Stimulated activated memory B cell treated with anti-CD40 and anti-IgM and Interleukin-4, amounts not matched to agents 10 μg/mL and 1 μg/mL and 100 μg/mL, for 72 hours (primary cell): ENCODE results near the gene GLI3.
A peak's percentile ranks its signal among the peaks of the same experiment; 100 is the strongest.

Experiments
- ATAC-seq: fragments of 150-1000 bp; cut with Tn5 transposase; 2 replicates; pipeline ENCODE4 v1.10.0; 2021
- H3K27ac Mint-ChIP-seq: one replicate; pipeline ENCODE4 v1.8.0; 2022; ENCODE audit warnings: mild to moderate bottlenecking, mixed read lengths
- H3K27me3 Mint-ChIP-seq: one replicate; pipeline ENCODE4 v1.8.0; 2022; ENCODE audit warnings: mixed read lengths
- H3K36me3 Mint-ChIP-seq: one replicate; pipeline ENCODE4 v1.8.0; 2022; ENCODE audit warnings: mixed read lengths
- H3K4me1 Mint-ChIP-seq: one replicate; pipeline ENCODE4 v1.8.0; 2022; ENCODE audit warnings: mixed read lengths
- H3K4me3 Mint-ChIP-seq: one replicate; pipeline ENCODE4 v1.8.0; 2022; ENCODE audit warnings: mild to moderate bottlenecking, moderate library complexity, mixed read lengths
- H3K9me3 Mint-ChIP-seq: one replicate; pipeline ENCODE4 v1.8.0; 2022; ENCODE audit warnings: mixed read lengths

The GLI3 gene

GRCh38 chr7:42033480-42033879 lies 203.5 kb downstream of the GLI3 start:
- H3K36me3 Mint-ChIP-seq: no peaks in the 10 kb centered on the region
- no peaks in the 10 kb centered on the region for H3K9me3 Mint-ChIP-seq
- H3K27me3 Mint-ChIP-seq: peaks cover 12% of the 10 kb centered on the region
- no peak overlapping the region for H3K27ac Mint-ChIP-seq
- no peak overlapping the region for H3K4me3 Mint-ChIP-seq
- H3K4me1 Mint-ChIP-seq: no peaks in the 10 kb centered on the region
- no peak for ATAC-seq

- H3K9me3 Mint-ChIP-seq: no peaks in the 10 kb centered on the region
- H3K27ac Mint-ChIP-seq: no peak overlapping the region
- H3K27me3 Mint-ChIP-seq: peaks cover 12% of the 10 kb centered on the region
- no peaks in the 10 kb centered on the region for H3K36me3 Mint-ChIP-seq
- H3K4me3 Mint-ChIP-seq: no peak overlapping the region
- H3K4me1 Mint-ChIP-seq: no peaks in the 10 kb centered on the region
- ATAC-seq: no peak
These were observed 207.6 kb downstream of the GLI3 start for GRCh38 chr7:42029405-42029804.

GRCh38 chr7:42027521-42027920 lies 209.5 kb downstream of the GLI3 start:
- no peaks in the 10 kb centered on the region for H3K36me3 Mint-ChIP-seq
- no peak for ATAC-seq
- no peaks in the 10 kb centered on the region for H3K4me1 Mint-ChIP-seq
- H3K4me3 Mint-ChIP-seq: no peak overlapping the region
- no peaks in the 10 kb centered on the region for H3K9me3 Mint-ChIP-seq
- H3K27ac Mint-ChIP-seq: no peak overlapping the region
- peaks cover 12% of the 10 kb centered on the region for H3K27me3 Mint-ChIP-seq

GRCh38 chr7:42026622-42027197 lies 210.3 kb downstream of the GLI3 start:
- Mint-ChIP-seq H3K27ac (no peak overlapping the region), H3K27me3 (peaks cover 12% of the 10 kb centered on the region), H3K9me3 (no peaks in the 10 kb centered on the region), H3K36me3 (no peaks in the 10 kb centered on the region), H3K4me1 (no peaks in the 10 kb centered on the region), H3K4me3 (no peak overlapping the region)
- ATAC-seq: no peak

- no peaks in the 10 kb centered on the region for H3K36me3 Mint-ChIP-seq
- H3K27ac Mint-ChIP-seq: no peak overlapping the region
- H3K4me3 Mint-ChIP-seq: no peak overlapping the region
- peaks cover 12% of the 10 kb centered on the region for H3K27me3 Mint-ChIP-seq
- no peaks in the 10 kb centered on the region for H3K9me3 Mint-ChIP-seq
- no peaks in the 10 kb centered on the region for H3K4me1 Mint-ChIP-seq
- peak; percentile 25 for ATAC-seq
These were observed 211.2 kb downstream of the GLI3 start for GRCh38 chr7:42025635-42026375.

- H3K4me1 Mint-ChIP-seq: no peaks in the 10 kb centered on the region
- H3K27me3 Mint-ChIP-seq: peaks cover 3% of the 10 kb centered on the region
- H3K4me3 Mint-ChIP-seq: no peak overlapping the region
- no peak overlapping the region for H3K27ac Mint-ChIP-seq
- no peak for ATAC-seq
- H3K9me3 Mint-ChIP-seq: no peaks in the 10 kb centered on the region
- no peaks in the 10 kb centered on the region for H3K36me3 Mint-ChIP-seq
These were observed 212.5 kb downstream of the GLI3 start for GRCh38 chr7:42024537-42024936.

GRCh38 chr7:42023262-42023661 lies 213.7 kb downstream of the GLI3 start:
- Mint-ChIP-seq H3K27ac (no peak overlapping the region), H3K9me3 (no peaks in the 10 kb centered on the region), H3K4me1 (no peaks in the 10 kb centered on the region), H3K4me3 (no peak overlapping the region), H3K27me3 (peaks cover 12% of the 10 kb centered on the region), H3K36me3 (no peaks in the 10 kb centered on the region)
- ATAC-seq: no peak

GRCh38 chr7:42022791-42023190 lies 214.2 kb downstream of the GLI3 start:
- peaks cover 1% of the 10 kb centered on the region for H3K4me1 Mint-ChIP-seq
- no peaks in the 10 kb centered on the region for H3K36me3 Mint-ChIP-seq
- no peak overlapping the region for H3K4me3 Mint-ChIP-seq
- no peak for ATAC-seq
- H3K9me3 Mint-ChIP-seq: no peaks in the 10 kb centered on the region
- no peak overlapping the region for H3K27ac Mint-ChIP-seq
- H3K27me3 Mint-ChIP-seq: peaks cover 17% of the 10 kb centered on the region

GRCh38 chr7:42022056-42022455 lies 215.0 kb downstream of the GLI3 start:
- H3K9me3 Mint-ChIP-seq: no peaks in the 10 kb centered on the region
- no peak overlapping the region for H3K27ac Mint-ChIP-seq
- peaks cover 8% of the 10 kb centered on the region for H3K4me1 Mint-ChIP-seq
- no peak for ATAC-seq
- H3K4me3 Mint-ChIP-seq: no peak overlapping the region
- no peaks in the 10 kb centered on the region for H3K36me3 Mint-ChIP-seq
- peaks cover 24% of the 10 kb centered on the region for H3K27me3 Mint-ChIP-seq

- H3K27me3 Mint-ChIP-seq: peaks cover 28% of the 10 kb centered on the region
- no peaks in the 10 kb centered on the region for H3K36me3 Mint-ChIP-seq
- H3K4me1 Mint-ChIP-seq: peaks cover 8% of the 10 kb centered on the region
- no peak overlapping the region for H3K4me3 Mint-ChIP-seq
- no peak for ATAC-seq
- H3K9me3 Mint-ChIP-seq: peaks cover 3% of the 10 kb centered on the region
- no peak overlapping the region for H3K27ac Mint-ChIP-seq
These were observed 215.4 kb downstream of the GLI3 start for GRCh38 chr7:42021631-42022030.

- H3K4me1 Mint-ChIP-seq: peaks cover 8% of the 10 kb centered on the region
- peaks cover 4% of the 10 kb centered on the region for H3K9me3 Mint-ChIP-seq
- no peaks in the 10 kb centered on the region for H3K36me3 Mint-ChIP-seq
- ATAC-seq: no peak
- no peak overlapping the region for H3K4me3 Mint-ChIP-seq
- no peak overlapping the region for H3K27ac Mint-ChIP-seq
- peaks cover 31% of the 10 kb centered on the region for H3K27me3 Mint-ChIP-seq
These were observed 216.9 kb downstream of the GLI3 start for GRCh38 chr7:42020061-42020460.

- Mint-ChIP-seq H3K4me1 (peaks cover 8% of the 10 kb centered on the region), H3K27me3 (peaks cover 31% of the 10 kb centered on the region), H3K27ac (no peak overlapping the region), H3K36me3 (peaks cover 10% of the 10 kb centered on the region), H3K9me3 (peaks cover 11% of the 10 kb centered on the region), H3K4me3 (no peak overlapping the region)
- peak; percentile 39 for ATAC-seq
These were observed 219.5 kb downstream of the GLI3 start for GRCh38 chr7:42017349-42017986.

GRCh38 chr7:42016517-42016916 lies 220.5 kb downstream of the GLI3 start:
- H3K27ac Mint-ChIP-seq: no peak overlapping the region

GRCh38 chr7:42014625-42015618 lies 222.1 kb downstream of the GLI3 start:
- no peak overlapping the region for H3K4me3 Mint-ChIP-seq
- H3K9me3 Mint-ChIP-seq: peaks cover 11% of the 10 kb centered on the region
- no peak overlapping the region for H3K27ac Mint-ChIP-seq
- H3K4me1 Mint-ChIP-seq: peaks cover 8% of the 10 kb centered on the region
- H3K27me3 Mint-ChIP-seq: peaks cover 31% of the 10 kb centered on the region
- no peak for ATAC-seq
- peaks cover 10% of the 10 kb centered on the region for H3K36me3 Mint-ChIP-seq

More at GRCh38 chr7:42016517-42016916, 220.5 kb downstream of the GLI3 start:
- peaks cover 11% of the 10 kb centered on the region for H3K9me3 Mint-ChIP-seq
- peaks cover 10% of the 10 kb centered on the region for H3K36me3 Mint-ChIP-seq
- H3K27me3 Mint-ChIP-seq: peaks cover 31% of the 10 kb centered on the region
- peaks cover 8% of the 10 kb centered on the region for H3K4me1 Mint-ChIP-seq
- no peak overlapping the region for H3K4me3 Mint-ChIP-seq
- no peak for ATAC-seq

GRCh38 chr7:42012786-42013360 lies 224.1 kb downstream of the GLI3 start:
- no peak overlapping the region for H3K27ac Mint-ChIP-seq
- H3K4me1 Mint-ChIP-seq: peaks cover 7% of the 10 kb centered on the region
- H3K27me3 Mint-ChIP-seq: peaks cover 15% of the 10 kb centered on the region
- H3K9me3 Mint-ChIP-seq: peaks cover 11% of the 10 kb centered on the region
- H3K4me3 Mint-ChIP-seq: no peak overlapping the region
- H3K36me3 Mint-ChIP-seq: peaks cover 10% of the 10 kb centered on the region
- ATAC-seq: no peak
